ENCODE measurements around the gene LRGUK. TPM values are rescaled to one million over a fixed set of nuclear protein-coding genes. Genes with fewer than 3 reads are reported as not detected.

LRGUK gene
- total RNA-seq, 1 experiment from 2014 or later, result 0.49 TPM

GRCh38 chr7:134278502-134279153, 151.5 kb downstream of the LRGUK start:
- no peak overlapping the region for H3K9ac ChIP-seq (ENCODE audit: low read length)
- no peak overlapping the region for H3K4me3 ChIP-seq (replicated peaks in 1 of 2; ENCODE audit: low read depth in 1 of 2, low read length in 2 of 2)
- no TSS peak for BruUV-seq (replicated peaks)
- no peaks in the 10 kb centered on the region for H3K79me2 ChIP-seq (ENCODE audit: insufficient read depth, low read length)
- no peak for DNase-seq (ENCODE audit: low read depth, low spot score)
- H2AFZ ChIP-seq (ENCODE audit: low read depth, low read length, poor library complexity, severe bottlenecking), result no peak overlapping the region
- intact Hi-C loops (cut with micrococcal nuclease), result no loop called here
- no peaks in the 10 kb centered on the region for H3K36me3 ChIP-seq (ENCODE audit: control insufficient read depth in 1 of 2, insufficient read depth in 2 of 2, low read length in 2 of 2)
- no peaks in the 10 kb centered on the region for H3K9me3 ChIP-seq (ENCODE audit: control insufficient read depth in 1 of 2, insufficient read depth in 1 of 2, low read depth in 1 of 2, low read length in 2 of 2)
- no peaks in the 10 kb centered on the region for H3K4me1 ChIP-seq (ENCODE audit: control insufficient read depth in 1 of 2, insufficient read depth in 2 of 2, low read length in 2 of 2)
- H3K27ac ChIP-seq (ENCODE audit: low read depth, low read length), result no peak overlapping the region
- POLR2A ChIA-PET, result no interaction called here
- H4K20me1 ChIP-seq (ENCODE audit: insufficient read depth), result no peaks in the 10 kb centered on the region
- H3K4me2 ChIP-seq (ENCODE audit: low read length), result no peak overlapping the region
- RAD21 ChIA-PET (ENCODE audit: low non-redundant PET in 1 of 2, low total read pairs in 2 of 2, uncharacterized antibody in 2 of 2, unreplicated experiment in 2 of 2), result no interaction called here
- no peak for ATAC-seq
- no peak for TF ChIP-seq ZFX (IDR thresholded peaks at IDR 0.05)
- no peaks in the 10 kb centered on the region for H3K9me2 ChIP-seq (ENCODE audit: insufficient read depth)
- no peaks in the 10 kb centered on the region for H3K27me3 ChIP-seq (ENCODE audit: insufficient read depth, low read length)
- CTCF ChIA-PET, result no interaction called here

GRCh38 chr7:134279336-134279735, 152.2 kb downstream of the LRGUK start:
- Histone ChIP-seq H3K9me2 (ENCODE audit: insufficient read depth) (no peaks in the 10 kb centered on the region), H3K4me1 (ENCODE audit: control insufficient read depth in 1 of 2, insufficient read depth in 2 of 2, low read length in 2 of 2) (no peaks in the 10 kb centered on the region), H3K4me2 (ENCODE audit: low read length) (no peak overlapping the region), H3K9me3 (ENCODE audit: control insufficient read depth in 1 of 2, insufficient read depth in 1 of 2, low read depth in 1 of 2, low read length in 2 of 2) (no peaks in the 10 kb centered on the region), H3K27ac (ENCODE audit: low read depth, low read length) (no peak overlapping the region), H3K4me3 (replicated peaks in 1 of 2; ENCODE audit: low read depth in 1 of 2, low read length in 2 of 2) (no peak overlapping the region), H3K79me2 (ENCODE audit: insufficient read depth, low read length) (no peaks in the 10 kb centered on the region), H3K36me3 (ENCODE audit: control insufficient read depth in 1 of 2, insufficient read depth in 2 of 2, low read length in 2 of 2) (no peaks in the 10 kb centered on the region), H3K27me3 (ENCODE audit: insufficient read depth, low read length) (no peaks in the 10 kb centered on the region), H3K9ac (ENCODE audit: low read length) (no peak overlapping the region), H2AFZ (ENCODE audit: low read depth, low read length, poor library complexity, severe bottlenecking) (no peak overlapping the region), H4K20me1 (ENCODE audit: insufficient read depth) (no peaks in the 10 kb centered on the region)
- TF ChIP-seq CBX3 (IDR thresholded peaks at IDR 0.05; ENCODE audit: low read depth) (no peak), CEBPB (IDR thresholded peaks at IDR 0.05; ENCODE audit: low read depth) (no peak), SIN3A (IDR thresholded peaks at IDR 0.05; ENCODE audit: low read depth) (no peak), POLR2A (IDR thresholded peaks at IDR 0.05; ENCODE audit: borderline replicate concordance, extremely low read depth, insufficient read depth, insufficient read length) (no peak), MAX (IDR thresholded peaks at IDR 0.05) (no peak), TCF7L2 (IDR thresholded peaks at IDR 0.05; ENCODE audit: borderline replicate concordance, extremely low read depth, insufficient read depth, insufficient read length) (no peak), ELF1 (IDR thresholded peaks at IDR 0.05; ENCODE audit: borderline replicate concordance, low read depth) (no peak), CTCF (IDR thresholded peaks at IDR 0.05 in 2 of 3, conservative IDR thresholded peaks at IDR 0.05 in 1 of 3; ENCODE audit: borderline replicate concordance in 1 of 3, insufficient read depth in 1 of 3, low read depth in 2 of 3, low read length in 2 of 3) (no peak), ZFX (IDR thresholded peaks at IDR 0.05) (no peak), FOSL1 (IDR thresholded peaks at IDR 0.05; ENCODE audit: low read depth) (no peak)
- POLR2A ChIA-PET, result no interaction called here
- intact Hi-C loops (cut with micrococcal nuclease), result no loop called here
- RAD21 ChIA-PET (ENCODE audit: low non-redundant PET in 1 of 2, low total read pairs in 2 of 2, uncharacterized antibody in 2 of 2, unreplicated experiment in 2 of 2), result no interaction called here
- no peak for ATAC-seq
- DNase-seq (ENCODE audit: low read depth, low spot score), result no peak
- CTCF ChIA-PET, result no interaction called here
- BruUV-seq (replicated peaks), result no TSS peak

Measured in HCT116 (cell line).